SKM-1 (cell line): ENCODE data around the gene CALD1.

Experiments used
- DNase-seq: peaks from one replicate; lab custom pipeline; 2025; ENCODE audit not compliant: unreplicated experiment; lab: John Stamatoyannopoulos, UW

CALD1 gene

GRCh38 chr7:134890246-134891240 is 111.1 kb downstream of the CALD1 start:
- DNase-seq: no peak

DNA sequence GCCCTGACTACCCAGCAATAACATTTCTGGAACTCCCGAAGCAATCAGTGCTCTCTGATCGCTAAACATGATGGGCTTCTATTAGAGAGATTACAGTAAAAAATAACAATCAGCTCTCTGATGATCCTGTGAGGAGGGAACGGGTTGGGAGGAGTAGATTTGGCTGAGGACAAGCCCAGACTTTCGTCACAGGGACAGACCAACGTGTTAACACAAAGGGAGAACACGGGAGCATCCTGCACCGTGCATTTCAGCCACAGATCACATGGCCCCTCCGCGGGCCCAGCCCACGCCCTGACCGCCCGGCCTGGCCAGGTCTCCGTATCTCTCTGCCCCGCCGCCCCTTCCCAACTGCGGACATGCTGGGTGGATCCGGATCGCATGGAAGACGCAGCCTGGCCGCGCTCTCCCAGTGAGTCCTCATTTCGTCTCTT is 111.8 kb downstream of the CALD1 start:
- no peak for DNase-seq

- DNase-seq: no peak
Observed at GRCh38 chr7:134891696-134892678, 112.6 kb downstream of the CALD1 start.

- no peak for DNase-seq
Observed at GRCh38 chr7:134892963-134893362, 113.5 kb downstream of the CALD1 start.

- DNase-seq: no peak
Observed at GRCh38 chr7:134893920-134894319, 114.5 kb downstream of the CALD1 start.

DNA sequence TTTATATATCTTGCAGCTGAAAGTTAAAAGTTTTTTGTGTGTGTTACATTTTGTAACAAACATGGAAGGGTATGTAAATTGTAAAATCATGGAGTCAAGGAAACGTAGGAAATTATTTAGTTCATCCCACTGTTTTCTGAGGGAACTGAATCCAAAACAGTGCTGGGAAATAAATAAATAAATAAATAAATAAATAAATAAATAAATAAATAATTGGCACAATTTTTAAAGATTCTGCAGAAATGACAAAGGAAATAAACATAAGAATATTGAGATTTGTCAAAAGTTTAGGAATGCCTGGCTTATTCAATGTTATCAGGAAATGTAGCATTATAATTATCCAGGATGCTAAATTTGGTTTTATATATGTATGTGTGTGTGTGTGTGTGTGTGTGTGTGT is 115.5 kb downstream of the CALD1 start:
- no peak for DNase-seq

DNA sequence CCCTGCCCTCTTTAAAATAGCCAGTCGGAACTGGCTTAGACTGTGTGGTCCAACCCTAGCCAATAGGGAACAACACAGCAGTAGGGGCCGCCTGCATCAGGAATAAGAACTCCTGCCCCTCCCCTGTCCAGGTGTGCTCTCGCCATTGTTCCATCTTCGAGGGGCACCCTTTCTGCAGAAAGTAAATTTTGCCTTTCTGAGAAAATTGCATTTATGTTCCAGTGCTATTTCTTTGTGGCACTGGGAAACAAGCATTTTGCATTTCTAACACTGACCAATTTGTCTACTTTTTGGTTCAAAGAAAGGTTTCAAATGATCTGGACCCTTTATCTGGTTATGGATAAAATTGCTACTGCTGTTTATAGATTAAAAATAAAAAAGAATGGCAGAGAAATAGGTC is 116.6 kb downstream of the CALD1 start:
- no peak for DNase-seq

GRCh38 chr7:134897936-134898335 is 118.5 kb downstream of the CALD1 start:
- no peak for DNase-seq

DNA sequence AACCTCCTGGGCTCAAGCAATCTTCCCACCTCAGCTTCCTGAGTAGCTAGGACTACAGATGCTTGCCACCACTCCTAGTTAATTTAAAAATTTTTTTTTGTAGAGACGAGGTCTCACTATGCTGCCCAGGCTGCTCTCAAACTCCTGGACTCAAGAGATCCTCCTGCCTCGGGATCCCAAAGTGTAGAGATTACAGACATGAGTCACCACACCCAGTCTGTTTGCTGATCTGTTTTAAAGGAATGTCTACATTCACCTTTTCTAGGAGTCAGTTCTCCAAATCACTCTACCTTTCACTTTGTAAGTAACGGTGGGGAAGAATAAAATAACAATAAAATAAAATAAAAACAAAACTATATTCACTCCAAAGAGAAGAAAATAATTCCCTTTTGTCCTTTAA is 120.3 kb downstream of the CALD1 start:
- DNase-seq: no peak

DNA sequence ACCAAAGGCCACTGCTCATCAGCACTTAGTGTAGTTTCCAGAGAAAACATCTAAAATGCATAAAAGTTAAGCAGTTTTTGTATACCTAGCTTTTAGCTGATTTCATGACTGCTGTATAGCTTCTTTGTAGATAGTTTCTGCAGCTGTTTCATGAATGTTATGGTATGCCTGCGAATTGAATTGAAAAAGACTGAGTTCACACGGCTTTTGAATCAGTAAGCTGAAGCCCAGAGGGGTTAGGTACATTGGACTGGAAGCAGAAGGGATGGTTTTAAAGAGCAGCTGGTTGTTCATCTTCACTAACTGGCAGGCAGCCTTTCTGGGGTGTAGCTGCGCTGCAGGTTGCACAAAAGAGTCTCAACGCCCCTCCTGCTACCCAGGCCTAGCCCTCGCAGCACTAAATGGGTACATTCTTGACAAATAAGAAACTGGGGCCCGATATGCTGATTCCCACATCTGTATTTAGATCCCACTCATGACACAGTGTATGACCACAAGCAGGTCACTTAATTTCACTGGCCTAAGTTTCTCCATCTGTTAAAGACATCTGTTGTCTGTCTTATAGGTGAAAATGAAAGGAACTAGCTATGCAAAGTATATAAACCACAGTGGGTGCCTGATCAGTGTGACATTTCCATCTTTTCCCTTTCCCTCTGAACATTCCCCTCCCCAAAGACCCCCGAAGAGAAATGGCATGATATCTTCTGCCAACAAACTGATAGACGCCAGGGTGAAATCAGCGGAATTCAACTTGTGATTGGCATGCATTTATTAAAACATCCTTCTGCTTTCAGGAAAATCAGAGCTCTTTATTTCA is 120.9 kb downstream of the CALD1 start:
- DNase-seq: no peak

- no peak for DNase-seq
Observed at GRCh38 chr7:134901389-134902020, 122.1 kb downstream of the CALD1 start.

DNA sequence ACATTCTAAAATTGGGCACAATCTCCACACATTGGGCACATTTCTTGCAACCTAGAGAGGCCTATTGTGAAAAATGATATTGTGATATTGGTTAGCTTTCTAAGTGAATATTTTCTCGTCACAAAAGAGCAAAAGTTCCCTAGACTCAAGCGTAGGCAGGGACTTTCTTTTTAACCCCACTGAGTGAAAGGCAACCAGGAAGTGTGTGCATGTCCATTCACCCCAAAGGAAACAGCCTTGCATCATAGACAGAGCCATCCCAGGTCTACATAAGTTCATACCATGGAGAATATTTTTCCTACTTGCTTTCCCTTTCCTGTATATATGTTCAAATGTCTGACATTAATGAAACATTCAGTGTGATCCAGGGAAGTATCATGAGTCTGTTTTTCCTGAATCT is 122.6 kb downstream of the CALD1 start:
- DNase-seq: no peak

DNA sequence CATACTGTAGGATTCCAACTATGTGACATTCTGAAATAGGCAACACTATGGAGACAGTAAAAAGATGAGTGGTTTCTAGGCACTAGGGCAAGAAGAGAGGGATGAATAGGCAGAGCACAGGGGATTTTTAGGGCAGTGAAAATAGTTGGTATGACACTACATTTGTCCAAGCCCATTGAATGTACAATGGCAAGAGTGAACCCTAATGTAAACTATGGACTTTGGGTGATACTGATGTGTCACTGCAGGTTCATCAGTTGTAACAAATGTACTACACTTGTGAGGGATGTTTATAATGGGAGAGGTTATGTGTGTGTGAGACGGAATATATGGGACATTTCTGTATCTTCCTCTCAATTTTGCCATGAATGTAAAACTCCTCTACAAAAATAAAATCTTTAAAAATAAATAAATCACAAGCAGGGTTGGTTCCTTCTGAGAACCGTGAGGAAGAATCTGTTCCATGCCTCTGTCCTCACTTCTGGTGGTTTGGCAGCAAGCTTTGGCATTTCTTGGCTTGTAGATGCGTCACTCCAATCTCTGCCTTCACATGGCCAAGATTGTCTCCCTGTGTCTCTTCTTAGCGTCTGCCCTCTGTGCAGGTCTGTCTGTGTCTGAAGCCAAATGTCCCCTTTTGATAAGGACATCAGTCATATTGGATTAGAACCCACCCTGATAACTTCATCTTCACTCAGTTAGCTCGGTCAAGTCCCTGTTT is 123.8 kb downstream of the CALD1 start:
- no peak for DNase-seq

GRCh38 chr7:134905375-134905774 is 125.9 kb downstream of the CALD1 start:
- DNase-seq: no peak

DNA sequence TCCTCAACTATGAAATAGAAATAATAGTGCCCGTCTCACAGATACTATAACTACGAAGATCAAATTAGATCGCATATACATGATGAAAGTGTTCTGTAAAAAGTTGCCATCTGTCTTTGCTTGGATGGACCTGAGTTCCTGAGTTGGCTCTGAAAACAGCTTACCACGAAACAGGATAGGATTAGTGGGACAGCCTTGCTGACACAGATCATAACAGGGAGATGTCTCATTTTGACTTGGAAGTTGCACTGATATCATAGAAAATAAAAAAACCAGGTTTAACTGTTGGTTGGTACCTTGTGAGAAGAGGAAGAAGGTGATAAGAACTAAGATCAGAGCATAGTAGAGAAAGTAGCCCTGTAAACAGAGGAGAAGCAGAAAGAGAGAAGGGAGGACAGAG is 127.6 kb downstream of the CALD1 start:
- no peak for DNase-seq

- DNase-seq: no peak
Observed at GRCh38 chr7:134907639-134908038, 128.2 kb downstream of the CALD1 start.

- DNase-seq: no peak
Observed at GRCh38 chr7:134908289-134908688, 128.9 kb downstream of the CALD1 start.

DNA sequence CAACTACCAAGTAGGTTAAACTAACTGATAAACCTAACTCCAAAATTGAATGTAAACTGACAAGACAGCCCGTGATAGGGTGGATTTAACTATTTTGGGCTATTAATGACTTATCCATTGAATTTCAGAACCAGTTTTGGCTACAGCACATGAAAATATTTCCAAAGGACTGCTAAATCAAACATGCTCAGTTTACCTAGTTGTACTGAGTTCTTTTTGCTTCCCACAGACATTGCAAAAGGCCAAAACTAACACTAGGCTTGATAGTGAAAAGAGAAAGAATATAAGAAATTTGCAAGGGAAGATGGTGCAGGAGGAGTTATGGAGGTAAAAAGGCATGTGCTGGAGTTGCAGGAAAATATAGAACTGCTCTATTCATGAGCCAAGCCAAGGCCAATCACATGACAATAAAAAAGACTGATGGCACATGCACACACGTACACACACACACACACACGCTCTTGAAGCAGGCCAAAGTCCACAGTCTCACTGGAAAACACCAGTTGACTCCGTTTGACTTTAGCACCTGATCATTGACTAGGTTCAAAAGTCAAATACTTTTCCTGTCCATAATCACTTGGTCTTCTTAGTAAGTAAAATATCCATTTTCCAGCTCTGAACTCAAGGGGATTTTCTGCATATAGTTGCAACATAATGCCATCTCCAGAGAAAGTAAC is 130.9 kb downstream of the CALD1 start:
- no peak for DNase-seq

DNA sequence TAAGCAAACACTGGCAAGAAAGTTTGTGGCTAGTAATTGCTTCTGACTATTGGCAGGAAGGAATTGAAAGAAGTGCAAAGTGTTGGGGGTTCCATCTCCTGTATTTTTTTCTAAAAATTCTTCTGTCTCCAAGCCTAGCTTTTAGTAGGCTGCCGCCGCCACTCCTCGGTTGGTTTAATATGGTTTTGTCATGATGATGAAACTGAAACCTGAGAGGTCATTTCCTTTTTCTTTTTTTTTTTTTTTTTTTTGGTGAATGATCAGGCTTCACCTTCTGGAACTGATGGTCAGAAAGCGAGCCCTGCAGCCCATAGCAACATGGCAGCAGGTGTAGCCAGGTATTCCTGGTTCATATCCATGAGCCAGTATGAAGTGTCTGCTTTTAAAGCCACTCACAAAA is 131.5 kb downstream of the CALD1 start:
- DNase-seq: no peak
